Liver (tissue), 9 donors: ENCODE measurements around the gene PARD3. TPM values are rescaled to one million over a fixed set of nuclear protein-coding genes. Genes with fewer than 3 reads are reported as not detected.

Experiments
- DNase-seq: peaks from one replicate; pipeline ENCODE4 v3.0.0-alpha.2; 2017; ENCODE audit warnings: low spot score
- H3K27ac ChIP-seq, 2 donors: one replicate each; pipeline ENCODE4 v1.7.0; 2013; ENCODE audit warnings: inconsistent platforms in 2 of 2, low read length in 2 of 2, control low read depth in 1 of 2, low read depth in 1 of 2, mild to moderate bottlenecking in 1 of 2
- H3K27me3 ChIP-seq, 4 donors: one replicate each; pipeline versions ENCODE4 v1.6.1 to v1.7.0; 2013; ENCODE audit warnings: low read length in 3 of 4, inconsistent platforms in 1 of 4, mild to moderate bottlenecking in 1 of 4, moderate library complexity in 1 of 4; ENCODE audit not compliant: control insufficient read depth in 4 of 4, insufficient read depth in 4 of 4
- H3K36me3 ChIP-seq, 4 donors: one replicate each; pipeline versions ENCODE4 v1.6.1 to v1.7.0; 2013; ENCODE audit warnings: low read length in 3 of 4, mild to moderate bottlenecking in 3 of 4, low read depth in 1 of 4, moderate library complexity in 1 of 4; ENCODE audit not compliant: control insufficient read depth in 4 of 4, insufficient read depth in 3 of 4
- H3K4me1 ChIP-seq, 4 donors: one replicate each; pipeline versions ENCODE4 v1.6.1 to v1.7.0; 2013; ENCODE audit warnings: low read length in 3 of 4, mild to moderate bottlenecking in 3 of 4, moderate library complexity in 1 of 4; ENCODE audit not compliant: control insufficient read depth in 4 of 4, insufficient read depth in 4 of 4
- H3K4me3 ChIP-seq, 3 donors: one replicate each; pipeline versions ENCODE4 v1.6.1 to v1.7.0; 2013; ENCODE audit warnings: low read length in 3 of 3, control low read depth in 1 of 3, low read depth in 1 of 3, mild to moderate bottlenecking in 1 of 3
- H3K9ac ChIP-seq, 2 donors: one replicate each; pipeline ENCODE4 v1.7.0; 2013; ENCODE audit warnings: low read length in 2 of 2, mild to moderate bottlenecking in 2 of 2, moderate library complexity in 2 of 2, control low read depth in 1 of 2, low read depth in 1 of 2
- H3K9me3 ChIP-seq, 4 donors: one replicate each; pipeline versions ENCODE4 v1.6.1 to v1.7.0; 2013; ENCODE audit warnings: low read length in 3 of 4; ENCODE audit not compliant: control insufficient read depth in 4 of 4
- CTCF ChIP-seq: fragments of 150-350 bp; IDR thresholded peaks from 2 replicates; pipeline ENCODE4 v1.5.1; 2017; ENCODE audit warnings: improper control_type of control experiment, low read depth, low read length; ENCODE audit not compliant: missing input control
- EGR1 ChIP-seq, 2 donors: IDR thresholded peaks; 2 replicates each; pipeline ENCODE4 v1.6.1; 2016 to 2018; ENCODE audit warnings: antibody characterized with exemption in 2 of 2, low read depth in 2 of 2
- FOXA1 ChIP-seq: IDR thresholded peaks from 2 replicates; pipeline ENCODE4 v1.6.1; 2016; ENCODE audit warnings: antibody characterized with exemption
- FOXA2 ChIP-seq: IDR thresholded peaks from 2 replicates; pipeline ENCODE4 v1.6.1; 2016; ENCODE audit warnings: antibody characterized with exemption
- GABPA ChIP-seq, 2 donors: IDR thresholded peaks in 1 of 2; conservative IDR thresholded peaks in 1 of 2; 2 replicates each; pipeline ENCODE4 v1.6.1; 2016; ENCODE audit warnings: antibody characterized with exemption in 2 of 2, mild to moderate bottlenecking in 1 of 2, moderate library complexity in 1 of 2
- HNF4A ChIP-seq, 2 donors: conservative IDR thresholded peaks; 2 replicates each; pipeline ENCODE4 v1.6.1; 2016; ENCODE audit warnings: antibody characterized with exemption in 2 of 2, mild to moderate bottlenecking in 2 of 2
- HNF4G ChIP-seq: IDR thresholded peaks from 2 replicates; pipeline ENCODE4 v1.6.1; 2016; ENCODE audit warnings: antibody characterized with exemption
- JUND ChIP-seq, 2 donors: IDR thresholded peaks; 2 replicates each; pipeline ENCODE4 v1.6.1; 2016; ENCODE audit warnings: antibody characterized with exemption in 2 of 2
- NR2F2 ChIP-seq: IDR thresholded peaks from 2 replicates; pipeline ENCODE4 v1.6.1; 2016; ENCODE audit warnings: antibody characterized with exemption
- RAD21 ChIP-seq, 2 donors: IDR thresholded peaks; 2 replicates each; pipeline ENCODE4 v1.6.1; 2016; ENCODE audit warnings: antibody characterized with exemption in 2 of 2, mild to moderate bottlenecking in 2 of 2
- REST ChIP-seq: IDR thresholded peaks from 2 replicates; pipeline ENCODE4 v1.6.1; 2016; ENCODE audit warnings: antibody characterized with exemption, mild to moderate bottlenecking
- RXRA ChIP-seq, 2 donors: IDR thresholded peaks; 2 replicates each; pipeline ENCODE4 v1.6.1; 2017 to 2018; ENCODE audit warnings: antibody characterized with exemption in 2 of 2, mild to moderate bottlenecking in 1 of 2
- SP1 ChIP-seq: IDR thresholded peaks from 2 replicates; pipeline ENCODE4 v1.6.1; 2018; ENCODE audit warnings: antibody characterized with exemption, mild to moderate bottlenecking
- TAF1 ChIP-seq: conservative IDR thresholded peaks from 2 replicates; pipeline ENCODE4 v1.6.1; 2016; ENCODE audit warnings: antibody characterized with exemption, mild to moderate bottlenecking
- YY1 ChIP-seq: IDR thresholded peaks from 2 replicates; pipeline ENCODE4 v1.6.1; 2016; ENCODE audit warnings: antibody characterized with exemption, mild to moderate bottlenecking
- WGBS: extraction: QIAGEN DNeasy Blood & Tissue Kit; methylation state at CpG from one replicate; pipeline ENCODE4 v1.1.7; 2013; 5-methylcytosine and 5-hydroxymethylcytosine counted together
- polyA plus RNA-seq, 2 donors: library from polyadenylated mRNA; stranded (reverse) in 1 of 2; unstranded in 1 of 2; fragments of 200-250 nt in 1 of 2; fragments of >200 nt in 1 of 2; fragmentation: Nextera tagmentation in 1 of 2; extraction: Ambion mirVana in 1 of 2; gene quantifications; one replicate each; pipeline versions ENCODE4 v1.2.1 to v1.2.3, GENCODE V29; 2013 to 2015
- total RNA-seq, 2 donors: library from RNA; depleted of rRNA; stranded (reverse); fragments of >200 nt; gene quantifications; one replicate each; pipeline ENCODE4 v1.2.3, GENCODE V29; 2014
- TF ChIP-seq, protein P1 (sequence below): IDR thresholded peaks from 2 replicates; pipeline ENCODE4 v1.6.1; 2016; ENCODE audit warnings: antibody characterized with exemption
- TF ChIP-seq, protein P2 (sequence below): IDR thresholded peaks from 2 replicates; pipeline ENCODE4 v1.6.1; 2016; ENCODE audit warnings: antibody characterized with exemption
- TF ChIP-seq, protein P3 (sequence below): IDR thresholded peaks from 2 replicates; pipeline ENCODE4 v1.6.1; 2016; ENCODE audit warnings: antibody characterized with exemption
- donor health status: healthy.
- donor health status: healthy.
- donor health status: healthy.
- donor health status: healthy.
- donor health status: healthy.

PARD3 gene
- total and polyA plus RNA-seq, 4 donors: 12.3 to 43.8 (median 13.5) TPM

- Histone ChIP-seq H3K27ac (no peak overlapping the region), H3K4me3 (no peak overlapping the region), H3K9ac (no peak overlapping the region), H3K4me1 (peaks cover 10 to 43% (median 28%) of the 10 kb centered on the region in 4 donors), H3K9me3 (no peaks in the 10 kb centered on the region), H3K27me3 (no peaks in the 10 kb centered on the region), H3K36me3 (no peaks in the 10 kb centered on the region)
- no peak for DNase-seq
- WGBS: 38% methylated on average over 1 of the region's 1 CpG
- TF ChIP-seq GABPA (IDR thresholded peaks at IDR 0.05 in 1 of 2, conservative IDR thresholded peaks at IDR 0.05 in 1 of 2) (no peak), SP1 (no peak), HNF4G (no peak), RAD21 (IDR thresholded peaks at IDR 0.05) (no peak), TAF1 (no peak), NR2F2 (no peak), FOXA2 (no peak), CTCF (no peak), EGR1 (IDR thresholded peaks at IDR 0.05; ENCODE audit: low read depth in 2 of 2) (no peak), JUND (IDR thresholded peaks at IDR 0.05) (no peak), FOXA1 (no peak), YY1 (no peak), HNF4A (conservative IDR thresholded peaks at IDR 0.05) (no peak), RXRA (IDR thresholded peaks at IDR 0.05) (no peak), REST (no peak)
- TF ChIP-seq, protein P1, sequence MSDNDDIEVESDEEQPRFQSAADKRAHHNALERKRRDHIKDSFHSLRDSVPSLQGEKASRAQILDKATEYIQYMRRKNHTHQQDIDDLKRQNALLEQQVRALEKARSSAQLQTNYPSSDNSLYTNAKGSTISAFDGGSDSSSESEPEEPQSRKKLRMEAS: no peak
- TF ChIP-seq, protein P2, sequence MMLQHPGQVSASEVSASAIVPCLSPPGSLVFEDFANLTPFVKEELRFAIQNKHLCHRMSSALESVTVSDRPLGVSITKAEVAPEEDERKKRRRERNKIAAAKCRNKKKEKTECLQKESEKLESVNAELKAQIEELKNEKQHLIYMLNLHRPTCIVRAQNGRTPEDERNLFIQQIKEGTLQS: no peak
- TF ChIP-seq, protein P3, sequence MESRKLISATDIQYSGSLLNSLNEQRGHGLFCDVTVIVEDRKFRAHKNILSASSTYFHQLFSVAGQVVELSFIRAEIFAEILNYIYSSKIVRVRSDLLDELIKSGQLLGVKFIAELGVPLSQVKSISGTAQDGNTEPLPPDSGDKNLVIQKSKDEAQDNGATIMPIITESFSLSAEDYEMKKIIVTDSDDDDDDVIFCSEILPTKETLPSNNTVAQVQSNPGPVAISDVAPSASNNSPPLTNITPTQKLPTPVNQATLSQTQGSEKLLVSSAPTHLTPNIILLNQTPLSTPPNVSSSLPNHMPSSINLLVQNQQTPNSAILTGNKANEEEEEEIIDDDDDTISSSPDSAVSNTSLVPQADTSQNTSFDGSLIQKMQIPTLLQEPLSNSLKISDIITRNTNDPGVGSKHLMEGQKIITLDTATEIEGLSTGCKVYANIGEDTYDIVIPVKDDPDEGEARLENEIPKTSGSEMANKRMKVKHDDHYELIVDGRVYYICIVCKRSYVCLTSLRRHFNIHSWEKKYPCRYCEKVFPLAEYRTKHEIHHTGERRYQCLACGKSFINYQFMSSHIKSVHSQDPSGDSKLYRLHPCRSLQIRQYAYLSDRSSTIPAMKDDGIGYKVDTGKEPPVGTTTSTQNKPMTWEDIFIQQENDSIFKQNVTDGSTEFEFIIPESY: no peak
Measured at GRCh38 chr10:34713875-34714274, 101.2 kb downstream of the PARD3 start.
